WTC11 (cell line): Measurements from ENCODE around the gene LRIG3. TPM values are rescaled to one million over a fixed set of nuclear protein-coding genes. Genes with fewer than 3 reads are reported as not detected.
A peak's percentile ranks its signal among the peaks of the same experiment; 100 is the strongest.
"Not testable (repeated sequence)": the region's sequence is repeated elsewhere in the genome, so short reads cannot be mapped to it uniquely, and the experiment has no call there.

Experiments used
- ATAC-seq: fragments of 200-7000 bp; cut with Tn5 transposase; 2 replicates; pipeline ENCODE4 v1.10.0; 2021; ENCODE audit warnings: mild to moderate bottlenecking, moderate library complexity
- CTCF ChIA-PET: fragments of 300-600 bp; sonication (Branson Sonifier 250); formaldehyde crosslinking; loops from one replicate; lab custom pipeline; 2021; ENCODE audit warnings: antibody characterized with exemption; lab: Charles Lee
- POLR2A ChIA-PET: fragments of 350-600 bp; sonication (Branson Sonifier 250); formaldehyde crosslinking; loops from one replicate; lab custom pipeline; 2021; ENCODE audit warnings: antibody characterized with exemption; lab: Charles Lee
- DNase-seq: peaks from one replicate; pipeline ENCODE4 v3.0.0; 2021; ENCODE audit warnings: low spot score
- H3K27ac Mint-ChIP-seq: 2 replicates; pipeline ENCODE4 v1.8.0; 2021; ENCODE audit warnings: mixed read lengths
- H3K27me3 Mint-ChIP-seq: 2 replicates; pipeline ENCODE4 v1.8.0; 2021; ENCODE audit warnings: low read depth, mild to moderate bottlenecking, moderate library complexity, mixed read lengths
- H3K36me3 Mint-ChIP-seq: 2 replicates; pipeline ENCODE4 v1.8.0; 2021; ENCODE audit warnings: mixed read lengths
- H3K4me1 Mint-ChIP-seq: 2 replicates; pipeline ENCODE4 v1.8.0; 2022; ENCODE audit warnings: mixed read lengths
- H3K4me3 Mint-ChIP-seq: 2 replicates; pipeline ENCODE4 v1.8.0; 2021; ENCODE audit warnings: mild to moderate bottlenecking, moderate library complexity, mixed read lengths
- H3K9me3 Mint-ChIP-seq: 2 replicates; pipeline ENCODE4 v1.8.0; 2021; ENCODE audit warnings: mixed read lengths
- AR ChIP-seq: fragments of 250-450 bp; sonication (Bioruptor Pico); IDR thresholded peaks from 2 replicates; pipeline ENCODE4 v1.9.0; 2021; ENCODE audit warnings: mild to moderate bottlenecking
- CREB1 ChIP-seq: sonication (generic); formaldehyde crosslinking; IDR thresholded peaks from 2 replicates; pipeline ENCODE4 v1.8.0; 2023; ENCODE audit warnings: mild to moderate bottlenecking, missing genetic modification reagents
- CREM ChIP-seq: sonication (generic); formaldehyde crosslinking; IDR thresholded peaks from 2 replicates; pipeline ENCODE4 v1.8.1; 2022; ENCODE audit warnings: mild to moderate bottlenecking, missing genetic modification reagents, moderate library complexity
- E2F4 ChIP-seq: sonication (generic); formaldehyde crosslinking; IDR thresholded peaks from 2 replicates; pipeline ENCODE4 v1.8.1; 2022; ENCODE audit warnings: low read depth, mild to moderate bottlenecking, moderate library complexity, missing genetic modification reagents, borderline replicate concordance
- ERG ChIP-seq: fragments of 250-450 bp; sonication (Bioruptor Pico); IDR thresholded peaks from 2 replicates; pipeline ENCODE4 v1.8.0; 2021; ENCODE audit warnings: mild to moderate bottlenecking
- ETV6 ChIP-seq: sonication (generic); formaldehyde crosslinking; IDR thresholded peaks from 2 replicates; pipeline ENCODE4 v1.8.1; 2022; ENCODE audit warnings: mild to moderate bottlenecking, missing genetic modification reagents
- FOXJ3 ChIP-seq: sonication (generic); formaldehyde crosslinking; IDR thresholded peaks from 2 replicates; pipeline ENCODE4 v1.9.0; 2021; ENCODE audit warnings: missing genetic modification reagents, mild to moderate bottlenecking, borderline replicate concordance
- FOXP1 ChIP-seq: sonication (generic); formaldehyde crosslinking; IDR thresholded peaks from 2 replicates; pipeline ENCODE4 v1.8.0; 2022; ENCODE audit warnings: missing genetic modification reagents, mild to moderate bottlenecking, moderate library complexity, borderline replicate concordance
- IRF2 ChIP-seq: sonication (generic); formaldehyde crosslinking; IDR thresholded peaks from 2 replicates; pipeline ENCODE4 v1.8.0; 2022; ENCODE audit warnings: low read depth, missing genetic modification reagents, borderline replicate concordance
- NFE2L1 ChIP-seq: sonication (generic); formaldehyde crosslinking; IDR thresholded peaks from 2 replicates; pipeline ENCODE4 v1.8.1; 2023; ENCODE audit warnings: missing genetic modification reagents
- NFYB ChIP-seq: sonication (generic); formaldehyde crosslinking; conservative IDR thresholded peaks from 2 replicates; pipeline ENCODE4 v1.8.0; 2022; ENCODE audit warnings: low read depth, missing genetic modification reagents
- NR1H2 ChIP-seq: sonication (generic); formaldehyde crosslinking; IDR thresholded peaks from 2 replicates; pipeline ENCODE4 v1.9.0; 2021; ENCODE audit warnings: mild to moderate bottlenecking, moderate library complexity, missing genetic modification reagents
- NR3C1 ChIP-seq: sonication (generic); formaldehyde crosslinking; conservative IDR thresholded peaks from 2 replicates; pipeline ENCODE4 v1.8.1; 2023; ENCODE audit warnings: low read depth, mild to moderate bottlenecking, missing genetic modification reagents
- PREB ChIP-seq: sonication (generic); formaldehyde crosslinking; IDR thresholded peaks from 2 replicates; pipeline ENCODE4 v1.8.1; 2022; ENCODE audit warnings: mild to moderate bottlenecking, missing genetic modification reagents, moderate library complexity, borderline replicate concordance
- SMAD4 ChIP-seq: sonication (generic); formaldehyde crosslinking; IDR thresholded peaks from 2 replicates; pipeline ENCODE4 v1.8.0; 2022; ENCODE audit warnings: mild to moderate bottlenecking, missing genetic modification reagents
- ZMAT4 ChIP-seq: fragments of 250-450 bp; sonication (Bioruptor Pico); IDR thresholded peaks from 2 replicates; pipeline ENCODE4 v1.9.0; 2021; ENCODE audit warnings: mild to moderate bottlenecking
- ZNF219 ChIP-seq: sonication (generic); formaldehyde crosslinking; IDR thresholded peaks from 2 replicates; pipeline ENCODE4 v1.8.0; 2023; ENCODE audit warnings: missing genetic modification reagents, mild to moderate bottlenecking, borderline replicate concordance
- ZNF263 ChIP-seq: sonication (generic); formaldehyde crosslinking; IDR thresholded peaks from 2 replicates; pipeline ENCODE4 v1.8.1; 2022; ENCODE audit warnings: low read depth, mild to moderate bottlenecking, moderate library complexity, missing genetic modification reagents
- ZSCAN18 ChIP-seq: fragments of 250-450 bp; sonication (Bioruptor Pico); IDR thresholded peaks from 2 replicates; pipeline ENCODE4 v2.1.2; 2022; ENCODE audit warnings: mild to moderate bottlenecking, moderate library complexity
- total RNA-seq: library from RNA; stranded (reverse); gene quantifications from 3 replicates; pipeline ENCODE4 v1.2.3, GENCODE V29; 2021

LRIG3 gene
- total RNA-seq, 1 experiment from 2014 or later: 13.0 TPM

- DNase-seq, POLR2A ChIA-PET, H3K27me3 Mint-ChIP-seq, H3K4me3 Mint-ChIP-seq, H3K36me3 Mint-ChIP-seq, H3K27ac Mint-ChIP-seq: not testable (repeated sequence)
- Mint-ChIP-seq H3K9me3 (peaks cover 12% of the 10 kb centered on the region), H3K4me1 (peaks cover 12% of the 10 kb centered on the region)
- CTCF ChIA-PET: interaction anchor here (0.7 to 0.9 kb wide), 2 partner anchors 19 to 131 kb away, joined by 3 read pairs; no protein-coding TSS in a partner anchor
- peak; percentile 51; the same call in 1 of the 2 replicates for TF ChIP-seq NFE2L1
- ATAC-seq: peak; percentile 65
Measured at GRCh38 chr12:58949954-58950738, 29.8 kb upstream of the LRIG3 start.

GRCh38 chr12:58943079-58943478, 22.8 kb upstream of the LRIG3 start:
- H3K9me3 Mint-ChIP-seq: peaks cover 12% of the 10 kb centered on the region
- H3K4me1 Mint-ChIP-seq: no peaks in the 10 kb centered on the region
- no peak for TF ChIP-seq AR (CRISPR knock-in tag)
- no peak for TF ChIP-seq ZSCAN18
- TF ChIP-seq NR3C1 (CRISPR knock-in tag): no peak
- TF ChIP-seq ETV6: no peak
- TF ChIP-seq FOXJ3 (CRISPR knock-in tag): no peak
- TF ChIP-seq FOXP1 (CRISPR knock-in tag): no peak
- TF ChIP-seq IRF2 (CRISPR knock-in tag): no peak
- TF ChIP-seq ZNF263 (CRISPR knock-in tag): no peak
- TF ChIP-seq ZNF219: no peak
- H3K27me3 Mint-ChIP-seq: no peaks in the 10 kb centered on the region; the same call in 1 of the 2 replicates
- ATAC-seq: no peak
- H3K4me3 Mint-ChIP-seq: no peak overlapping the region
- DNase-seq: no peak
- H3K36me3 Mint-ChIP-seq: no peaks in the 10 kb centered on the region
- ChIA-PET CTCF (no interaction called here), POLR2A (no interaction called here)
- no peak overlapping the region for H3K27ac Mint-ChIP-seq

- CTCF ChIA-PET: no interaction called here
- Mint-ChIP-seq H3K4me1 (no peaks in the 10 kb centered on the region), H3K36me3 (no peaks in the 10 kb centered on the region), H3K9me3 (peaks cover 11% of the 10 kb centered on the region), H3K4me3 (no peak overlapping the region), H3K27ac (no peak overlapping the region), H3K27me3 (no peaks in the 10 kb centered on the region; the same call in 1 of the 2 replicates)
- DNase-seq (no peak), ATAC-seq (no peak)
- POLR2A ChIA-PET: no interaction called here
- TF ChIP-seq NR1H2 (no peak), PREB (no peak), ERG (CRISPR knock-in tag) (no peak), E2F4 (CRISPR knock-in tag) (no peak), CREB1 (CRISPR knock-in tag) (no peak), ZMAT4 (CRISPR knock-in tag) (no peak), ZNF219 (no peak), SMAD4 (CRISPR knock-in tag) (no peak), AR (CRISPR knock-in tag) (no peak), NFYB (no peak), CREM (CRISPR knock-in tag) (no peak)
Measured at GRCh38 chr12:58942345-58942744, 22.0 kb upstream of the LRIG3 start.
